Measurements from ENCODE around the gene KRTAP4-1. TPM values are rescaled to one million over a fixed set of nuclear protein-coding genes. Genes with fewer than 3 reads are reported as not detected.

The KRTAP4-1 gene
- total RNA-seq, 1 donor: not detected

GRCh38 chr17:41177727-41178271, 6.9 kb downstream of the KRTAP4-1 start, which contains the start of gene KRTAP4-2:
Gene KRTAP4-2, minus strand, starts transcription at chr17:41178221. Its CDS starts 57 bp downstream, at chr17:41178164.
- Histone ChIP-seq H3K4me3 (ENCODE audit: insufficient read depth, low read length) (no peak within 1 kb of the TSS), H3K27ac (ENCODE audit: low read depth, low read length) (peak within 1 kb of the TSS; percentile 90), H3K9me3 (ENCODE audit: low read depth, low read length) (no peaks in the 10 kb centered on the region), H3K4me1 (ENCODE audit: insufficient read depth, low read length) (peaks cover 18% of the 10 kb centered on the region), H3K4me2 (ENCODE audit: insufficient read depth, low read length) (peak within 1 kb of the TSS; percentile 14), H2AFZ (ENCODE audit: low read length) (peak within 1 kb of the TSS; percentile 33), H4K20me1 (ENCODE audit: insufficient read depth, low read length) (no peaks in the 10 kb centered on the region), H3K27me3 (ENCODE audit: insufficient read depth, low read length) (no peaks in the 10 kb centered on the region), H3K79me2 (ENCODE audit: insufficient read depth, low read length) (no peaks in the 10 kb centered on the region), H3K36me3 (ENCODE audit: insufficient read depth, low read length) (no peaks in the 10 kb centered on the region)
- TF ChIP-seq, protein P1, sequence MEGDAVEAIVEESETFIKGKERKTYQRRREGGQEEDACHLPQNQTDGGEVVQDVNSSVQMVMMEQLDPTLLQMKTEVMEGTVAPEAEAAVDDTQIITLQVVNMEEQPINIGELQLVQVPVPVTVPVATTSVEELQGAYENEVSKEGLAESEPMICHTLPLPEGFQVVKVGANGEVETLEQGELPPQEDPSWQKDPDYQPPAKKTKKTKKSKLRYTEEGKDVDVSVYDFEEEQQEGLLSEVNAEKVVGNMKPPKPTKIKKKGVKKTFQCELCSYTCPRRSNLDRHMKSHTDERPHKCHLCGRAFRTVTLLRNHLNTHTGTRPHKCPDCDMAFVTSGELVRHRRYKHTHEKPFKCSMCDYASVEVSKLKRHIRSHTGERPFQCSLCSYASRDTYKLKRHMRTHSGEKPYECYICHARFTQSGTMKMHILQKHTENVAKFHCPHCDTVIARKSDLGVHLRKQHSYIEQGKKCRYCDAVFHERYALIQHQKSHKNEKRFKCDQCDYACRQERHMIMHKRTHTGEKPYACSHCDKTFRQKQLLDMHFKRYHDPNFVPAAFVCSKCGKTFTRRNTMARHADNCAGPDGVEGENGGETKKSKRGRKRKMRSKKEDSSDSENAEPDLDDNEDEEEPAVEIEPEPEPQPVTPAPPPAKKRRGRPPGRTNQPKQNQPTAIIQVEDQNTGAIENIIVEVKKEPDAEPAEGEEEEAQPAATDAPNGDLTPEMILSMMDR (IDR thresholded peaks at IDR 0.05; ENCODE audit: extremely low read depth, low read depth, low read length): no peak
- DNase-seq (ENCODE audit: insufficient read length, low spot score, missing footprints): no peak

DNA sequence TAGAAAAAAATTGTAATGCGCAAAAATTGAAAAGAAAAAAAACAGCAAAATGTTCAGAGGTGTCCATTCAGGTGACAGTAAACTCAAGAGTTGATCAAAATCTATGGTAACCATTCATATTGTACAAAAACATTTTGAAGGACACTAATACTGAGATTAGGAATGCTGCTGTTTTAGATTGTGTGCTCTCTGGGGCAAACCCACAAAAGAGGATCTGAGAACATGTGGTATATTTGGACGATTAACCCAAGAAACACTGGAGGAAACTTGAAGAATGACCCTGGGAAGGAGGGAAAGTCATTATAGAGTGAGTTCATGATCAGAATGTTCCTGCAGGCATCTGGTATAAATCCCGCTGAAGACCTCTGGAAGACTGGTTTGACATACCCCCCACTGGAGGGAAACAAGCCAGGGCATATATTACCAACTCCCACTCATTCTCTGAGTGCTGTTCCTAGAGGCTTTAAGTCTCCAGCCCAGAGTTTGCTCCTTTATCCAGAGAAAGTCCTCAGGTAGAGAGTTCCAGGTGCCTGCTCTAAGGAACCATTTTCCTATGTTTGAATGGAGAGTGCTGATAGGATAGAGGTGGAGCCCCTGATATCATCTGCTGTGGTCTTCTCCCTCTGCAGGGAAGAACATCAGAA, 7.8 kb downstream of the KRTAP4-1 start:
- no peaks in the 10 kb centered on the region for H3K9me3 ChIP-seq (ENCODE audit: low read depth, low read length)
- no peak for DNase-seq (ENCODE audit: insufficient read length, low spot score, missing footprints)
- peaks cover 18% of the 10 kb centered on the region for H3K4me1 ChIP-seq (ENCODE audit: insufficient read depth, low read length)
- H3K27me3 ChIP-seq (ENCODE audit: insufficient read depth, low read length): no peaks in the 10 kb centered on the region
- no peak overlapping the region for H3K4me2 ChIP-seq (ENCODE audit: insufficient read depth, low read length)
- H3K36me3 ChIP-seq (ENCODE audit: insufficient read depth, low read length): no peaks in the 10 kb centered on the region
- no peaks in the 10 kb centered on the region for H3K79me2 ChIP-seq (ENCODE audit: insufficient read depth, low read length)
- H3K4me3 ChIP-seq (ENCODE audit: insufficient read depth, low read length): no peak overlapping the region
- no peak overlapping the region for H3K27ac ChIP-seq (ENCODE audit: low read depth, low read length)
- TF ChIP-seq, protein P1 (IDR thresholded peaks at IDR 0.05; ENCODE audit: extremely low read depth, low read depth, low read length): no peak
- H4K20me1 ChIP-seq (ENCODE audit: insufficient read depth, low read length): no peaks in the 10 kb centered on the region
- H2AFZ ChIP-seq (ENCODE audit: low read length): no peak overlapping the region

GRCh38 chr17:41171886-41172285, 12.8 kb downstream of the KRTAP4-1 start:
- Histone ChIP-seq H3K4me3 (ENCODE audit: insufficient read depth, low read length) (no peak overlapping the region), H2AFZ (ENCODE audit: low read length) (no peak overlapping the region), H3K36me3 (ENCODE audit: insufficient read depth, low read length) (no peaks in the 10 kb centered on the region), H3K27me3 (ENCODE audit: insufficient read depth, low read length) (no peaks in the 10 kb centered on the region), H3K79me2 (ENCODE audit: insufficient read depth, low read length) (no peaks in the 10 kb centered on the region), H3K4me1 (ENCODE audit: insufficient read depth, low read length) (no peaks in the 10 kb centered on the region), H3K9me3 (ENCODE audit: low read depth, low read length) (no peaks in the 10 kb centered on the region), H3K27ac (ENCODE audit: low read depth, low read length) (no peak overlapping the region), H3K4me2 (ENCODE audit: insufficient read depth, low read length) (no peak overlapping the region), H4K20me1 (ENCODE audit: insufficient read depth, low read length) (no peaks in the 10 kb centered on the region)
- DNase-seq (ENCODE audit: insufficient read length, low spot score, missing footprints): no peak
- TF ChIP-seq, protein P1 (IDR thresholded peaks at IDR 0.05; ENCODE audit: extremely low read depth, low read depth, low read length): no peak

DNA sequence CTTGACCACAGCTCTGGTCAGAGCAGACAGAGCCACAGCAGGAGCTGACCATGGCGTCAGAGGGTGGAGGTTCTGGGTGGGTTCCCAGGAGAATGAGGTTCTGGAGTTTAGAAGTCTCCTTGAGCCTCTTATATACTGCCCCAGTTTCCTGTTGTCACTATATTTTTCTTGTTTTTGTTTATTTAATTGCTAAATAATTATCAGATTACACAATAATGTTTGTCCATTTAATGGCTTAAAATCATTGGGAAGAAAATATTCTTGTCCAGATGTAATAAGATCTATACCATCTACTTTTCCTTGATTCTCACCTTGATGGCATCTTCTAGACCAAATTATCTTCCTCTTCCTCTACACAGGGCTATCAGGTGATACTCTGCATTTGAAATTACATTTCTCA, 16.6 kb downstream of the KRTAP4-1 start, which contains the start of gene KRTAP4-3:
TSS of gene KRTAP4-3 (minus strand) at position 101 of the 400 bp plus-strand sequence. CDS start at position 52, 49 bp downstream.
- Histone ChIP-seq H3K36me3 (ENCODE audit: insufficient read depth, low read length) (no peaks in the 10 kb centered on the region), H3K9me3 (ENCODE audit: low read depth, low read length) (no peaks in the 10 kb centered on the region), H3K4me2 (ENCODE audit: insufficient read depth, low read length) (no peak within 1 kb of the TSS), H2AFZ (ENCODE audit: low read length) (no peak within 1 kb of the TSS), H3K4me3 (ENCODE audit: insufficient read depth, low read length) (no peak within 1 kb of the TSS), H3K27ac (ENCODE audit: low read depth, low read length) (no peak within 1 kb of the TSS), H3K27me3 (ENCODE audit: insufficient read depth, low read length) (no peaks in the 10 kb centered on the region), H3K4me1 (ENCODE audit: insufficient read depth, low read length) (no peaks in the 10 kb centered on the region), H4K20me1 (ENCODE audit: insufficient read depth, low read length) (no peaks in the 10 kb centered on the region), H3K79me2 (ENCODE audit: insufficient read depth, low read length) (no peaks in the 10 kb centered on the region)
- TF ChIP-seq, protein P1 (IDR thresholded peaks at IDR 0.05; ENCODE audit: extremely low read depth, low read depth, low read length): no peak
- no peak for DNase-seq (ENCODE audit: insufficient read length, low spot score, missing footprints)
